ENCODE results near the gene TRIM44. TPM values are rescaled to one million over a fixed set of nuclear protein-coding genes. Genes with fewer than 3 reads are reported as not detected.

TRIM44 gene
- total RNA-seq, 4 donors from 2014 or later, result 27.3 to 83.4 (median 61.4) TPM

DNA sequence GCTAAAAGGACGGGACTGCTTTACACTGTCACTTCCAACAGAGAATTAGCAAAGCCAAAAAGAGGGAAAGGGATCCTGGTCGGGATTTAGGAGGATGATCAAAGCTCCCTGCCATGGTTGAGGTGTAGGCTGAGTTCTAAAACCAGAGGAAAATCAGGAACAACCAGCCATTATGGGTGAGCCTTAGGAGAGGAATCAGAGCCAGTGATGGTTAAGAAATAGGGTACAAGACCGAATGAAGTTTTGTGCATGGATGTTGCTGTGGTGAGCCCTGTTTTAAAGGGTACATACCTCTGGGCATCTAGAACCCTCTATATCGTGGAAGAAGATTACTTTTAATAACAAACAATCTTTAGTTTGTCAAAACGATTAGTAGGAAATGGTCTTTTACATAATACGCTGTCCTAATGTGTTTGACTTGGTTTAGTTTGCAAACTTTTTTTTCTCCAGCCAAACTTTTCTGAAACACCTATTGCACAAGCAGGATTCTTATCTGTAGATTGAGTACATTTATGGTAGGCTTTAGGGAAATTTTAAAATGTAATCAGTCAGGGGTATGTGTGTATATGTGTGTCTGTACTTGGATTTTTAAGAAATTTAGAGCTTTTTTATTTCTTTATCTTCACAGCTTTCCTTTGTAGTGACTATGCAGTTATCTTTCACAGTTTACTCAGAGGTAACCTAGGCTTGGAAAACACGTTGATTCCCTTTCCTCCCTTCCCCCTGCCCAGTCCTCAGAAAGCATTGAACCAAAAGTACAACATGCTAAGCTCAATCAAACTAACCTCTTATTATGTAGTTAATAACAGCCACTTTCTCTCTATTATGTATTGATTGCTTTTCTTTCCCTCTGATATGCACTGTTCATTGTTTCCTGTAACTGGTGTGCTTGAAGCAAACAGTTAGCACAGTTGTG is 26.8 kb downstream of the TRIM44 start:
- no peaks in the 10 kb centered on the region for H3K9me3 ChIP-seq
- no peak for DNase-seq
- H3K4me1 ChIP-seq, result no peaks in the 10 kb centered on the region
- TF ChIP-seq POLR2A (IDR thresholded peaks at IDR 0.05), result no peak
- no peak for TF ChIP-seq CTCF (IDR thresholded peaks at IDR 0.05)
- H3K27me3 ChIP-seq, result no peaks in the 10 kb centered on the region
- peaks cover 0 to 28% (median 0%) of the 10 kb centered on the region in 3 donors for H3K36me3 ChIP-seq
- H3K4me3 ChIP-seq, result no peak overlapping the region
- H3K27ac ChIP-seq, result no peak overlapping the region

- H3K4me3 ChIP-seq, result no peak overlapping the region
- TF ChIP-seq CTCF (IDR thresholded peaks at IDR 0.05) (no peak), POLR2A (IDR thresholded peaks at IDR 0.05) (no peak)
- H3K9me3 ChIP-seq, result no peaks in the 10 kb centered on the region
- DNase-seq, result no peak
- H3K4me1 ChIP-seq, result no peaks in the 10 kb centered on the region
- no peak overlapping the region for H3K27ac ChIP-seq
- no peaks in the 10 kb centered on the region for H3K36me3 ChIP-seq
- H3K27me3 ChIP-seq, result no peaks in the 10 kb centered on the region
Measured at GRCh38 chr11:35702126-35702525, 39.6 kb downstream of the TRIM44 start.

DNA sequence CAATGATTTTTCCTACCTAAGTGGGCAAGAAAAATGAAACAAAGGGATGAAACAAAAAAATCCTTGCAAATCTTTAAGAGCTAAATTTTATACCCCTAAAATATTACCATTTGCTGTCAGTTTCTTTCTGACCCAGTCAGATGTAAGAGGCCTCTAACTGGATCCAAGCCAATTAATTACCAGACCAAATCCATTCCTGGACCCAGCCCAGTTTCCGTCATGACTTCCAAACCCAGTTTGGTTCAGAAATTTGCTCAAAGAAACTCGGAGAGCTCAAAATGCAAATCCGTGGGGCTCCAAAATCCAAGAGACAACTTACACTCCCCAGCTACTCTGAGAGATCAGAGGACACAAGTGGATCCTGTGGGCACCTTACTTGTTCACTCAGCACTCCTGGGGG is 46.8 kb downstream of the TRIM44 start:
- H3K36me3 ChIP-seq, result no peaks in the 10 kb centered on the region
- no peaks in the 10 kb centered on the region for H3K4me1 ChIP-seq
- no peak overlapping the region for H3K4me3 ChIP-seq
- no peak for DNase-seq
- TF ChIP-seq CTCF (IDR thresholded peaks at IDR 0.05), result no peak
- H3K27me3 ChIP-seq, result no peaks in the 10 kb centered on the region
- H3K27ac ChIP-seq, result no peak overlapping the region
- H3K9me3 ChIP-seq, result no peaks in the 10 kb centered on the region

GRCh38 chr11:35711173-35711910 is 48.8 kb downstream of the TRIM44 start:
- H3K4me3 ChIP-seq, result no peak overlapping the region
- no peaks in the 10 kb centered on the region for H3K9me3 ChIP-seq
- H3K36me3 ChIP-seq, result no peaks in the 10 kb centered on the region
- H3K27me3 ChIP-seq, result no peaks in the 10 kb centered on the region
- TF ChIP-seq POLR2A (IDR thresholded peaks at IDR 0.05) (no peak), CTCF (IDR thresholded peaks at IDR 0.05) (peak in 1 of 6 experiments; percentile 19)
- H3K4me1 ChIP-seq, result no peaks in the 10 kb centered on the region
- H3K27ac ChIP-seq, result no peak overlapping the region
- DNase-seq, result no peak

- Histone ChIP-seq H3K27ac (no peak overlapping the region), H3K36me3 (no peaks in the 10 kb centered on the region), H3K9me3 (no peaks in the 10 kb centered on the region), H3K27me3 (no peaks in the 10 kb centered on the region), H3K4me1 (no peaks in the 10 kb centered on the region), H3K4me3 (no peak overlapping the region)
- TF ChIP-seq CTCF (IDR thresholded peaks at IDR 0.05), result no peak
- no peak for TF ChIP-seq POLR2A (IDR thresholded peaks at IDR 0.05)
- DNase-seq, result no peak
Measured at GRCh38 chr11:35711924-35712323, 49.3 kb downstream of the TRIM44 start.
